Posterior cingulate gyrus (tissue), 11 donors: ENCODE measurements around the gene NSUN7.
"Not testable (repeated sequence)": the region's sequence is repeated elsewhere in the genome, so short reads cannot be mapped to it uniquely, and the experiment has no call there.

Source experiments
- DNase-seq, 10 donors: peaks; one replicate each; pipeline versions ENCODE4 v3.0.0 to v3.0.0-alpha.2; 2020 to 2021; ENCODE audit warnings: mixed read lengths in 3 of 10
- intact Hi-C: fragments of 100-400 bp; cut with DNase I; formaldehyde crosslinking; loops from one replicate; pipeline ENCODE4 v1.15.1; 2023

The NSUN7 gene

GRCh38 chr4:40808926-40809457 is 59.2 kb downstream of the NSUN7 start:
- DNase-seq = no peak
- intact Hi-C loops = no loop called here

DNA sequence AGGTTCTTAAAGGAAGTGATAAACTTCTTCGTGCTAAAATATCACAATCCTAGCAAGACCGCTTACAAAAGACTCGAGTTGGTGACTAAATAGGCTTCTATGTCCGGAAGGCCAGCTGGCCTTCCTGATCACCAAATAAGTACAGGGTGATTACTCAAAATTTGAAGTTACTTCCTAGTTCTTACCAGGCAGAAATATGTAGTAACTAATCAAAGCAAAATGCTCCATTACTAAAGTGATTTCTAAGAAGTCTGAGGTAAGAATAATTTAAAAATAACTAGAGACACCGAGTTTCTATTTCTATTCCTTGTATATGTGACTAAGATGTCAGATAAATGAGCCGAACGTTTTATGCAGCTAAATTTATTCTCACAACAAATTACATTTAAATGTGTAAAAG is 62.2 kb downstream of the NSUN7 start:
- no peak for DNase-seq
- intact Hi-C loops = no loop called here

DNA sequence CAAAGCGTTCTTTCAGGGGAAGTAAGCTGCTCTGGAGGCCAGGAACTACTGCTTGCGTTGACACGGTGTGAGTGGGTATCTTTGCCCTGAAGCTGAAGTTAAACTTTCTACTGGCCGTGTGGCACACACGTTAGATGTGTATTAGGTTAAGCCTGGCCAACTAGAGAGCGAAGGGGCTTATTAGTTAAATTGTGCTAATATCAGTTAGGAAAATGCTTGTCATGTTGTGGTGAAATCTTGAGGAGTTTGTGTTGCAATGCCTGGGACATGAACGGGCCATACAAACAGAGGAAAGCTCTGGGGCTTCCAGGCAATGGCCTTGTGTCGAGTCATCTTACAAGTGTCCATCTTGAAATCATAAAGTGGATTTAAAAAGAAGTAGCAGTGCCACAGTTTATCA is 62.6 kb downstream of the NSUN7 start:
- intact Hi-C loops = no loop called here
- DNase-seq = no peak

GRCh38 chr4:40812856-40813255 is 63.1 kb downstream of the NSUN7 start:
- DNase-seq = no peak
- intact Hi-C loops = no loop called here

DNA sequence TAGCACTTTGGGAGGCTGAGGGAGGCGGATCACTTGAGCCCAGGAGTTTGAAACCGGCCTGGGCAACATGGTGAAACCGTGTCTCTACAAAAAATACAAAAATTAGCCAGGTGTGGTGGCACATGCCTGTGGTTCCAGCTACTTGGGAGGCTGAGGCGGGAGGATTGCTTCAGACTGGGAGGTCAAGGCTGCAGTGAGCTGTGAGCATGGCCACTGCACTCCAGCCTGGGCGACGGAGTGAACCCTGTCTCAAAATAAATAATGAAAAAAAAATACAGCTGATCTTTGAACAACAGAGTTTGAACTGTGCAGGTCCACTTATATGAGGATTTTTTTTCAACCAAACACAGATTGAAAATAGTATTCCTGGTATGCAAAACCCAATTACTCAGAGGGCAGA is 67.4 kb downstream of the NSUN7 start:
- intact Hi-C loops, DNase-seq: not testable (repeated sequence)

DNA sequence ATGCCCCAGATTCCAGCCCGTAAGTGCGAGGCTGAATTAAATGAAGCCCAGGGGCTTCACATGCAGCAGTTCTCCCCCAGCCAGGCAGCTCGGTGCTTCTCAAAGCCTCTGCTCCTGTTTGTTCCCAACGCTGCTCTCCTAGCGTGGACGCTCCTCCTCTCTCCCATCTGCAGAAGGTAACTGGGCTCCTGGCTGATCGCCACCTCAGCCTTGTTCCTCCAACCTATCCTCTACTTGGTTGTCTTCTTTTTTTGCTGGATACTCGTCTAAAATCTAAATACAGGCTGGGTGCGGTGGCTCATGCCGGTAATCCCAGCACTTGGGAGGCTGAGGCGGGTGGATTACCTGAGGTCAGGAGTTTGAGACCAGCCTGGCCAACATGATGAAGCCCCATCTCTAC is 70.3 kb downstream of the NSUN7 start:
- intact Hi-C loops = no loop called here
- no peak for DNase-seq

- DNase-seq = no peak
- intact Hi-C loops = no loop called here
Observed at GRCh38 chr4:40822420-40823166, 72.8 kb downstream of the NSUN7 start.

DNA sequence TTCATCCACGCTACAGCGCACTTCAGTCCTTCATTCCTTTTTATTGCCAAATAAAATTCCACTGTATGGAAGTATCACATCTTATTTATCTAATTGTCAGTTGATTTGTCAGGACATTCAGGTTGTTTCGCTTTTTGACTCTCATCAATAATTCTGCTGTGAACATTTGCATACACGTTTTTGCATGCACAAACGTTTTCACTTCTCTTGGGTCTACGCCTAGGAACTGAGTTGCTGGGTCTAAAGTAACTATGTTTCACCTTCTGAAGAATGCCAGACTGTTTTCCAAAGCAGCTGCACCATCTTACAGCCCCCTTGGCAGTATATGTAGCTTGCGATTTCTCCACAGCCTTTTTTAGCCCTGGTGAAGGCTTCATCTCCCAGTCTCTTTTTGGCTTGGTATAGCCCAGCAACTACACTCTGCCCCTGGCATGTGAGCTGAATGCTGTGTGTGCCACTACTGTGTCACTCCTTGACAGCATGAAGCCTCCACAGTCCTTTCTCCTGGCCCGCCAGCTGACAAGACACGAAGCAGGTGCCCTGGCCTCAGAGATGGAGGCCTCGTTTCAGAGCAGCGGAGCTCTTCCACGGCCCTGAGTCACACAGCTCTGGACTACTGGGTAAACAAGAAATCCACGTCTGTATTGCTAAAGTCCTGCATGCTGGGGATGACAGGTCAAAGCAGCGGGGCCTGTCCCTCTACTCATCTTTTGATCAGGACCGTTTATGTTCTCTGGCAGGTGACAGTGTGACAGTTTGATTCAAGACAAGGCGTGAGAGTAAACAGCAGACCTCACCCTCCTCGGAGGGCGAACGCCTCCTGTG is 75.5 kb downstream of the NSUN7 start:
- no peak for DNase-seq
- intact Hi-C loops = no loop called here

- intact Hi-C loops = no loop called here
- no peak for DNase-seq
Observed at GRCh38 chr4:40826821-40827220, 77.1 kb downstream of the NSUN7 start.

GRCh38 chr4:40827758-40828157 is 78.0 kb downstream of the NSUN7 start:
- no peak for DNase-seq
- intact Hi-C loops = no loop called here

GRCh38 chr4:40828661-40829060 is 78.9 kb downstream of the NSUN7 start:
- DNase-seq = no peak
- intact Hi-C loops = no loop called here

DNA sequence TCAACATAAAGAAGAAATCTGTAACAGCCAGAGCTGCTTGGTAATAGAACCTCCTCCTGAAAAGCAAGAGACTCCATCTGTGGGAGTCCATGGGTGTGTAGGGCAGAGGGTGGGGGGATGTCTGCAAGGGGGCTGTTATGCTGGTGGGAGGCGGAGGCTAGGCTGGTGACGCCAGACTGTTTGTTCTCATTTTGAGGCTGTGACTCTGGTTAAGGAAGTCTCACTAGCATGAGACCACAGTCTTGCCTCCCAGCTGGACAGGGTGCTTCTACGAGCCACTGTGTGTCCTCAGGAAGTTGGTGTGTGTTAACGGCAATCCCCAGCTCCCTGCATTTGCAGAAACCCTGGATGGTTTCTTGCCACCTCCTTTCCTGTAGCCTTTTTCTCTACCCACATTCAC is 79.8 kb downstream of the NSUN7 start:
- DNase-seq = no peak
- intact Hi-C loops = no loop called here

- peak in 6 of 10 donors; percentile 17 to 85 (median 38) for DNase-seq
Observed at GRCh38 chr4:40831146-40831907, 81.6 kb downstream of the NSUN7 start.

GRCh38 chr4:40832175-40832574 is 82.4 kb downstream of the NSUN7 start:
- intact Hi-C loops = no loop called here
- no peak for DNase-seq

More at GRCh38 chr4:40831146-40831907, 81.6 kb downstream of the NSUN7 start:
- intact Hi-C loops = no loop called here

GRCh38 chr4:40833212-40833611 is 83.5 kb downstream of the NSUN7 start:
- no peak for DNase-seq
- intact Hi-C loops = no loop called here

DNA sequence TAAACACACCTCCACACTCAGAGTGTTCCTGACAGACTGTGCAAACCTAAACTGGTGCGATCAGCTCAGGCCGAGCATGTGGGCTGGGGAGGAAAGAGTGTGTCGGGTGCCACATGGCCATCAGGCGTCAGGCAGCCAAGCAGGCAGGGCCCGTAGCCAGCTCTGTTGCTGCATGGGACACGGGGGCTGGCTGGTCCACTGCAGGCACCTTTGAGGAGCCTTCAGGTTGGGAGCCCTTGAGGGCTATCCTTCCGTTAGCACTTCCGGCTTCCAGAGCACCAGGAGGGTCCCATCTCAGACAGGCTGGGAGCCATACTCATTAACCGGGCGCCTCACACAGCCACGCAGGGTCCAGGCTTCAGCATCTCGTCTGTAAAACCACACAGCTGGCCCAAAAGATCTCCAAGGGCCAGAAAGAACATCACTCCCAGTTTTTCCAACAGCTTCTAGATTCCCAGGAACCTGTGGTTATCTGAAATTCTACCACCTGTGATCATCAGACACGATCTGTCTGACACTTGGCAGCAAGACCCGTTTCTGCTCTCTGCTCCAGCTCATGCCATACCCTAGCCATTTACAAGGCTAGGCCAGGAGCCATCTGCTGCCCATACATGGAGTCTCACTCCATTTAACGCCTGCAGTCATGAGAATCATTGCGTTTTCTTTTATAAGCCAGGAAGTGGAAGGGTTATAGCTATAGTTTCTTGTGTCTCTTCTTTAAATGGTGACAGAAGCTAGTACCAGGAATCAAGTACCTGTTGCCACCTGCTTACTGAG is 87.5 kb downstream of the NSUN7 start:
- intact Hi-C loops = no loop called here
- peak in 5 of 10 donors; percentile 27 to 86 (median 52) for DNase-seq

GRCh38 chr4:40838742-40839141 is 89.0 kb downstream of the NSUN7 start:
- intact Hi-C loops = no loop called here
- no peak for DNase-seq

DNA sequence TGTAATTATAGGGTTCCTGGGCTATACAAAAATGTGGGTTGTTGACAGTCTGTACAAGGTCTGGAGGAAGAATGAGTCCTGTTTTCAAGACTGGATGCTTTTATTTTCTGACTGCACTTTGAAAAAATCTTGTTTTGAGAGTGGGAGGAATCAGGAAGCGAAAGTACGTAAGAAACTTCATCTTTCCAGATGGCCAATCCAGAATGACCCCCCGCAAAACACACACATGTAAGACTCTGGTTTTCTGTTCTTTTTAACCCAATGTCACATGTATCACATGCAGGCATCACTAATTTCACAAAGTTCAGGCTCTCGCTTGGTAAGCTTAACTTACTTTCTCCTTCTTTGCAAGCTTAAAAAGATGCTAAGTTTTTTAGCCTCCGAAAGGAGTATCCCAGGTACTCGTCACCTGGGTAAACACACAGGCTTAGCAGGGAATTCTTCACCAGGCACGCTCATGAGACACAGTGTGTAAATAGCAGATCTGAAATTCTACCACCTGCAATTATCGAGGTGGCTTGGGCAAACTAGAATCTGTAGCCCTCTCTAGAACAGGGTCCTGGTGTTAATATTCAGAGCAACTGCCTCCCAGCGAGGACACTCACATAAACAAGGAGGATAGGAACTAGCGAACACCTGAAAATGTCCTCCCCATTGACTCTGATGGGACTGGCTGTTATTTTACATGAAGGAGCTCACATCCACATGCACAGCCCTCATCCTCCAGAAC is 90.7 kb downstream of the NSUN7 start:
- intact Hi-C loops = loop anchor here (5.0 to 10.0 kb wide), 2 partner anchors 57 to 106 kb away; no protein-coding TSS in a partner anchor
- DNase-seq = no peak

- intact Hi-C loops = loop anchor here (5.0 to 10.0 kb wide), 2 partner anchors 56 to 106 kb away; no protein-coding TSS in a partner anchor
- DNase-seq = peak in 9 of 10 donors; percentile 51 to 95 (median 75)
Observed at GRCh38 chr4:40840985-40841571, 91.3 kb downstream of the NSUN7 start.
